ENCODE results near the gene ASF1A.

GRCh38 chr6:118897386-118897785 is 3.4 kb downstream of the ASF1A start:
- TF ChIP-seq, protein P1, sequence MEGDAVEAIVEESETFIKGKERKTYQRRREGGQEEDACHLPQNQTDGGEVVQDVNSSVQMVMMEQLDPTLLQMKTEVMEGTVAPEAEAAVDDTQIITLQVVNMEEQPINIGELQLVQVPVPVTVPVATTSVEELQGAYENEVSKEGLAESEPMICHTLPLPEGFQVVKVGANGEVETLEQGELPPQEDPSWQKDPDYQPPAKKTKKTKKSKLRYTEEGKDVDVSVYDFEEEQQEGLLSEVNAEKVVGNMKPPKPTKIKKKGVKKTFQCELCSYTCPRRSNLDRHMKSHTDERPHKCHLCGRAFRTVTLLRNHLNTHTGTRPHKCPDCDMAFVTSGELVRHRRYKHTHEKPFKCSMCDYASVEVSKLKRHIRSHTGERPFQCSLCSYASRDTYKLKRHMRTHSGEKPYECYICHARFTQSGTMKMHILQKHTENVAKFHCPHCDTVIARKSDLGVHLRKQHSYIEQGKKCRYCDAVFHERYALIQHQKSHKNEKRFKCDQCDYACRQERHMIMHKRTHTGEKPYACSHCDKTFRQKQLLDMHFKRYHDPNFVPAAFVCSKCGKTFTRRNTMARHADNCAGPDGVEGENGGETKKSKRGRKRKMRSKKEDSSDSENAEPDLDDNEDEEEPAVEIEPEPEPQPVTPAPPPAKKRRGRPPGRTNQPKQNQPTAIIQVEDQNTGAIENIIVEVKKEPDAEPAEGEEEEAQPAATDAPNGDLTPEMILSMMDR (IDR thresholded peaks at IDR 0.05; ENCODE audit: poor library complexity, severe bottlenecking): no peak
- TF ChIP-seq POLR2AphosphoS5 (IDR thresholded peaks at IDR 0.05) (no peak), RAD21 (conservative IDR thresholded peaks at IDR 0.05) (no peak)
